NCI-H510A treated with DMSO at 0.1 percent for 48 hours (cell line): ENCODE measurements around the gene SMC1B.
"Not testable (repeated sequence)": the region's sequence is repeated elsewhere in the genome, so short reads cannot be mapped to it uniquely, and the experiment has no call there.

ENCODE experiments used
- DNase-seq: peaks from one replicate; lab custom pipeline; 2025; lab: John Stamatoyannopoulos, UW

The SMC1B gene

DNA sequence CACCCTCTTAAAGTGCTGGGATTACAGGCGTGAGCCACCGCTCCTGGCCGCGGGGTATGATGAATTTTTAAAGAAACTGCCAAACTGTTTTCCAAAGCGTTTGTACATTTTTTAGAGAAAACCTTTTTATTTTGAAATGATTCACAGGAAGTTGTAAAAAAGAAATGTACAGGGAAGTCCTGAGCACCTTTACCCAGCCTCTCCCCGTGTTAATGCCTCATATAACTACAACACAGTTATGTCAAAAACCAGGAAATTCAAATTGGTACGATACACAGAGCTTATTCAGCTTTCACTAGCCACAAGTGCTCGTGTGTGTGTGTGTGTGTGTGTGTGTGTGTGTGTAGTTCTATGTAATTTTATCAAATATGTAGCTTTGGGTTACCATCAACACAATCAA lies 110.6 kb downstream of the SMC1B start:
- no peak for DNase-seq

DNA sequence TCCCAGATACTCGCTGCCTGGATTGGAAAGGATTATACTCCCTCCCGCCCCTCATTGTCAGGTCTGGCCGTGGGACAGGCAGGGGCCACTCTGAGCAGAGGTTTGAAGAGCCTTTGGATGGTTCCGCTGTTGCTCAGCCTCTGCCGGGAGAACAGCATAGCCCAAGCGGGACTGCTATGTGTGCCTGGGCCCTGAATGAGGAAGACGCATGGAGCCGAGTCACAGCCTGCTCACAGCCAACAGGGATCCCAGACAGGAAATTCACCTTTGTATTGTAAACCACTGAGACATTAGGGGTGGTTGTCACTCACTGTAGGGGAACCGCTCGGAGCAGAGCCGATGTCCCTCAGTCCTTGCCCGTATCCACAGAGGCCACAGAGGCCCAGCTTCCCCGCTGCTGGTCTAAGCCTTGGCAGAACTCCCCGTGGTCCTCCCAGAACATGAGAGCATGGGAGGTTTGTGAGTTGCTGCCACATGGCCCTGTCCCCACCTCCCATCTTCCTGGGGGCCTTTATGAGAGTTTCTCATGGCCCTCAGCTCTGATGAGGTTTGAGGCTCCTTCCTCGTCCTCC lies 114.4 kb downstream of the SMC1B start:
- DNase-seq = no peak

- DNase-seq = no peak
Observed at GRCh38 chr22:45296628-45297297, 116.6 kb downstream of the SMC1B start.

- DNase-seq = no peak
Observed at GRCh38 chr22:45295492-45295891, 117.9 kb downstream of the SMC1B start.

DNA sequence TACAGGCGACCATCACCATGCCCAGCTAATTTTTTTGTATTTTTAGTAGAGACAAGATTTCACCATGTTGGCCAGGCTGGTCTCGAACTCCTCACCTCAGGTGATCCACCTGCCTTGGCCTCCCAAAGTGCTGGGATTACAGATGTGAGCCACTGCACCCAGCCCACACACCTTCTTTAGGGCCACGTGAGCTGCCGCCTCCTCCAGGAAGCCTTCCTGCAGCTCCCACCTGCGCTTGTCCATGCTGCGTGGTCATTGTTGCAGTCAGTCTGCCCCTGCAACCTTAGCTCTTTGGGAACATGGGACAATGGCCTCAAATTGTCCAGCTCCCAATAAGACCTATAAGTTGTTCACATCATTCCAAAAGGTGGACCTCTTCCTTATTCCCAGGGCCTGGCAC lies 118.4 kb downstream of the SMC1B start:
- not testable (repeated sequence) for DNase-seq
